Right forelimb (tissue), 1 donor: Measurements from ENCODE around the gene ARL3.
"Not testable (repeated sequence)": the region's sequence is repeated elsewhere in the genome, so short reads cannot be mapped to it uniquely, and the experiment has no call there.

ENCODE experiments used
- DNase-seq: peaks from one replicate; pipeline ENCODE4 v3.0.0-alpha.2; 2018

ARL3 gene

GRCh38 chr10:102735065-102735562 lies 20.9 kb upstream of the ARL3 start:
- no peak for DNase-seq

- DNase-seq = no peak
These were observed 18.5 kb upstream of the ARL3 start for GRCh38 chr10:102732661-102733060.

DNA sequence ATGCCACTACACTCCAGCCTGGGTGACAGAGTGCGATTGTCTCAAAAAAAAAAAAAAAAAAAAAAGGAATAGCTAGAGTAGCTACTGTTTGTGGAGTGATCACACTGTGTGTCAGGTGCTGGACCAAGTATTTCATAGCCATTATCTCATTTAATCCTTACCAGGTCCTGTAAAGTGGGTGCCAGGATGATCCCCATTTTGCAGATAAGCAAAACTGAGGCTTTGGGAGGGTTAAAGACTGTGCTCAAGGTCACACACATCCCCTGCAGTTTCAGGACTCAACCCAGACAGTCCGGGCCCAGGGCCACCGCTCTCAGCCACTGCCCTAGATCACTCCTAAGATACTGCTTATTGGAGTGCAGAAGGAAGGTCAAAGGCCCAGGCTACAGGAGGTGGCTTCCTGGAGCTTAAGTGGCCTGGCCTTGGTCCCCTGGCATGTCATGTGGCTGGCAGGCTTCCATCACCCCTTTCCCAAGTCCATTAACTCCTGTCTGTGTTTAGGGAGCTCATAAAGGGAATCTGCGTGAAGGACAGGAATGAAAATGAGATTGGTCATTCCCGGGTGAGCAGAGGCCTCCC lies 17.1 kb upstream of the ARL3 start:
- DNase-seq = no peak

- DNase-seq = peak; percentile 89
These were observed 15.1 kb upstream of the ARL3 start for GRCh38 chr10:102729029-102730026.

GRCh38 chr10:102727037-102727818 lies 13.0 kb upstream of the ARL3 start:
- no peak for DNase-seq

GRCh38 chr10:102726274-102726673 lies 12.1 kb upstream of the ARL3 start:
- DNase-seq = no peak

- DNase-seq = no peak
These were observed 9.8 kb upstream of the ARL3 start for GRCh38 chr10:102723989-102724388.

DNA sequence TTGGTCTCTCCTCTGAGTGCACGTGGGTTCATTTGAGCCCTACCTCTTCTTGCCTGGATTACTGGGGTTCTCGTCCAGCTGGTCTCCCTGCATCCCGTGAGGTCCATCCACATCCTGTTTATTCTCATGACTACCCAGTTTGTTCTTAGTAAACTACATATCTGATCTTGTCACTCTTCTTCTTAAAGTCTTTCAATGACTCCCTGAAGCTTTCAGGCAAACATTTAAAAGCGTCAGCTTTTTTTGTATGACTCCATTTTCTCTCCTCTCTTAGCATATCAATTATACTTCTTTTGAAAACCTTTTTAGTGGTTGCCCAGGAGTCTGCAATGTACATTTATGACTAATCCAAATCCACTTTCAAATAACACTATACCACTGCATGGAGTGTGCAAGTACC lies 7.8 kb upstream of the ARL3 start:
- no peak for DNase-seq

DNA sequence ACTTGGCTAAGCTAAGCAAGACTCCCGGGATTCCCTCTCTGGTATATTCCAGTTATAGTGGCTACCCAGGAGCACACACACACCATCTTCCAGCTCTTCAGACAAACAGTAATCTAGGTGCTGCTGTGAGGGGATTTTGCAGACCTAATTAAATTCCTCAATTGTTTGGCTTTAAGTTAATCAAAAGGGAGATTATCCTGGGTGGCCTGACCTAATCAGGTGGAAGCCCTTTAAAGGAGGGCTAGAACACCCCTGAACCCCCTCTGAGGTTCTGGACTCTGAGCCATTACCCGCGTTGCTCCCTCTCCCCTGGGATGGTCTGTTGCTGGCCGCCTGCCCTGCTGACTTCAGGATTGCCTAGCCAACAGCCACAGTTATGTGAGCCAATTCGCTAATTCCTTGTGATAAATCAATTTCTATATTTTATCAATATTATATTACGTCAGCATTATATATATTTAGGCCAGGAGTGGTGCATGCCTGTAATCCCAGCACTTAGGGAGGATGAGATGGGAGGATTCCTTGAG lies 6.6 kb upstream of the ARL3 start:
- no peak for DNase-seq

GRCh38 chr10:102720337-102720736 lies 6.1 kb upstream of the ARL3 start:
- no peak for DNase-seq

DNA sequence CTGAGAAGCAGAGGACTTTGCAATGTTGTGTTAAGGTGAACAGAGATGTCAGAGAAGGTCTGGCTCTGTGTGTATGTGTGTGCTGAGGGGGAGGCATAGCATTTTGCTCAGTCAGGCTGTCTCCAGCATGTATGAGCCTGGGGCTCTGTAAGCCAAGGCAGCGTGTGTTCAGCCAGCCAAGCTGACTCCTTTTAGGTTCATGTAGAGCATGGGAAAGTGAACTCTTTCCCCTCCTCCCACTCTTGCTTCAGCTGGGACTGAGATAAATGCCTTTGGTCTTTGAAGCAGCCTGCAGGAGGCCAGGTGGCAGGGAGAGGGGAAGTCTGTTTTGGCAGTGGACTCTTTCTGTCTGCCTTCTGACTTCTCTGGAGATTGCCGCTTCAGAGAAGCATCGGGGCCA lies 4.0 kb upstream of the ARL3 start:
- no peak for DNase-seq

GRCh38 chr10:102716900-102717565 lies 2.8 kb upstream of the ARL3 start:
- DNase-seq = not testable (repeated sequence)

- DNase-seq = no peak
These were observed 1.7 kb upstream of the ARL3 start for GRCh38 chr10:102715880-102716279.

GRCh38 chr10:102714621-102715455 lies 641 bp upstream of the ARL3 start, which contains the start of gene SFXN2:
SFXN2 (plus strand) TSS chr10:102714636; CDS start chr10:102726637, 12,001 bp downstream.
- no peak for DNase-seq

GRCh38 chr10:102713539-102713813 lies 721 bp downstream of the ARL3 start:
- no peak for DNase-seq

DNA sequence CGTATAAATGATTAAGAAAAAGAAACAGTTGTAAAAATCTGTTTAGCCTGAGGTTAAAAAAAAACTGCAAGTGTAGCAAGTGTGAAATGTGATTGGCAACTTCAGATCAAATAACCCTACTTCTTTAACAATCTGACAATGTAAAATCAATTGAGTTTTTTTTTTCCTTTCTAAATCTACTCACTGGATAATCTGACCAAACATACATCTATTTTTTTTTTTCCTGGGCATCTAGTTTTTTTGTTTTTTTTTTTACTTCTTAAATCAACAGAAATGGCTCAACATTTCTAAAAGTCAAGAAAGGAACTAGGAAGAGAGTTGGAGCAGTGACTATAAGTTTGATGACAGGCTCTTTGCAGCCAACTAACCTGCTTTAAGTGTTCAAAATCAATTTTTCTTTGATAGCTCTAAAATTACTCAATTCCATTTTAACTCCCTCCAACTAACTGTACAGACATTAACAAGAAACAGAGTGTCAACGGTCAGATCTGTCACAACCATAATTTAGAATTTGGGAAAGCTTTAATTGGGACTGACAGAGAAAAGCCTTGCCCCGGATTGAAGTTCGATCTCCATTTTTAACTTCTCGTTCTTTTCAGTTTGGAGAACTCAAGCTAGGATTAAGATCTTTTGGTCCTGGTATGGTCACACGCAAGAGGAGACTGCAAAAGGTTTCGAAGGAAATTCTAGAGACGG lies 1.2 kb downstream of the ARL3 start:
- DNase-seq = no peak

GRCh38 chr10:102712089-102712488 lies 2.1 kb downstream of the ARL3 start:
- DNase-seq = no peak

DNA sequence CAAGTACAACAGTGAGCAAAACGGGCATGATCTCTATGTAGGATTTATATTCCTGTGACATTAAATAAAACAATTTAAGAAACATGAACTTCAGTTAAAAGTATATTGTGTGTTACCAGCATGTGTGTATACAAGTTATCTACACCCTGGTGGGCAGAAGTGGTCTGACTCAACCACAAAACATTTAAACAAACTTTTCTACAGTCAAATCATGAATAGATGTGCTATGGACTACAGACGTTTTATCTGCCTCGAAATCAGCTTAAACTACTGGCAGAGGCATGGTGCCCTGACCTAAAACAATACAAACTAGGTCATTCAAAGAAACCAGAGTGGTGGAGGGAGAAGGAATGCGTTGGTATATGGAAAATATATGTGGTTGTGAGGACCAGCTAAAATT lies 3.6 kb downstream of the ARL3 start:
- DNase-seq = no peak

GRCh38 chr10:102705531-102705930 lies 8.7 kb downstream of the ARL3 start:
- no peak for DNase-seq

GRCh38 chr10:102704915-102705314 lies 9.3 kb downstream of the ARL3 start:
- no peak for DNase-seq

GRCh38 chr10:102702742-102703141 lies 11.5 kb downstream of the ARL3 start:
- no peak for DNase-seq
